Colonic mucosa (tissue), 4 donors: ENCODE measurements around the gene FIGLA. TPM values are rescaled to one million over a fixed set of nuclear protein-coding genes. Genes with fewer than 3 reads are reported as not detected.

ENCODE experiments used
- DNase-seq: peaks from one replicate; pipeline ENCODE4 v3.0.0-alpha.2; 2020
- H3K27ac ChIP-seq: fragments of 200-600 bp; one replicate; pipeline ENCODE4 v1.8.0; 2021
- H3K27me3 ChIP-seq: fragments of 200-600 bp; one replicate; pipeline ENCODE4 v1.8.0; 2021
- H3K36me3 ChIP-seq: fragments of 200-600 bp; one replicate; pipeline ENCODE4 v1.8.0; 2021
- H3K4me1 ChIP-seq: fragments of 200-600 bp; one replicate; pipeline ENCODE4 v1.8.0; 2021; ENCODE audit warnings: mild to moderate bottlenecking
- H3K4me3 ChIP-seq: fragments of 200-600 bp; one replicate; pipeline ENCODE4 v1.8.0; 2021
- H3K9ac ChIP-seq, 2 donors: one replicate each; pipeline ENCODE4 v1.7.0; 2013; ENCODE audit warnings: control low read depth in 2 of 2, low read depth in 2 of 2, low read length in 2 of 2
- H3K9me3 ChIP-seq: fragments of 200-600 bp; one replicate; pipeline ENCODE4 v1.8.0; 2021
- CTCF ChIP-seq: fragments of 200-600 bp; IDR thresholded peaks from one replicate; pipeline ENCODE4 v1.8.0; 2022; ENCODE audit warnings: antibody characterized with exemption, mild to moderate bottlenecking
- intact Hi-C: fragments of 100-400 bp; cut with DNase I; formaldehyde crosslinking; loops from one replicate; pipeline ENCODE4 v1.14.1; 2022
- total RNA-seq, 2 donors: library from RNA; stranded (reverse); fragmentation: NEBNext Ultra II Directional in 1 of 2; extraction: Animal tissue kit (Norgen Biotek cat#: 25700) in 1 of 2; gene quantifications; one replicate each; pipeline ENCODE4 v1.2.1, GENCODE V29; 2021
- donor health status: healthy.
- donor health status: DM: no; HTN: no; CAD: no.
- donor health status: DM: no; HTN: no; CAD: no.

The FIGLA gene
- not detected for total RNA-seq

- intact Hi-C loops = no loop called here
- Histone ChIP-seq H3K4me1 (no peaks in the 10 kb centered on the region), H3K36me3 (no peaks in the 10 kb centered on the region), H3K27me3 (peaks cover 15% of the 10 kb centered on the region), H3K27ac (no peak within 1 kb of the TSS), H3K9me3 (no peaks in the 10 kb centered on the region), H3K9ac (no peak within 1 kb of the TSS), H3K4me3 (no peak within 1 kb of the TSS)
- TF ChIP-seq CTCF = no peak
- DNase-seq = no peak
These were observed at the start of gene FIGLA for GRCh38 chr2:70790136-70790828. Gene FIGLA (minus strand): TSS chr2:70790643. CDS start chr2:70790638, 5 bp downstream.

GRCh38 chr2:70837980-70838925, 47.8 kb upstream of the FIGLA start:
- no peak for DNase-seq
- H3K27me3 ChIP-seq = peaks cover 7% of the 10 kb centered on the region
- H3K27ac ChIP-seq = no peak overlapping the region
- no peak for TF ChIP-seq CTCF
- intact Hi-C loops = no loop called here
- no peaks in the 10 kb centered on the region for H3K4me1 ChIP-seq
- H3K36me3 ChIP-seq = no peaks in the 10 kb centered on the region
- H3K9me3 ChIP-seq = no peaks in the 10 kb centered on the region
- no peak overlapping the region for H3K9ac ChIP-seq
- H3K4me3 ChIP-seq = no peak overlapping the region

GRCh38 chr2:70835643-70836042, 45.2 kb upstream of the FIGLA start, which contains the start of gene CD207:
Gene CD207 (minus strand): TSS chr2:70835816. CDS start chr2:70835776, 40 bp downstream.
- Histone ChIP-seq H3K9ac (no peak within 1 kb of the TSS), H3K9me3 (no peaks in the 10 kb centered on the region), H3K36me3 (no peaks in the 10 kb centered on the region), H3K27ac (no peak within 1 kb of the TSS), H3K4me1 (no peaks in the 10 kb centered on the region), H3K27me3 (no peaks in the 10 kb centered on the region), H3K4me3 (no peak within 1 kb of the TSS)
- TF ChIP-seq CTCF = no peak
- DNase-seq = no peak
- intact Hi-C loops = no loop called here

- intact Hi-C loops = no loop called here
- TF ChIP-seq CTCF = no peak
- no peak for DNase-seq
These were observed 44.4 kb upstream of the FIGLA start for GRCh38 chr2:70834881-70835280.

GRCh38 chr2:70834106-70834505, 43.7 kb upstream of the FIGLA start:
- no peaks in the 10 kb centered on the region for H3K9me3 ChIP-seq
- H3K27me3 ChIP-seq = no peaks in the 10 kb centered on the region
- no peak overlapping the region for H3K9ac ChIP-seq
- DNase-seq = no peak
- no peaks in the 10 kb centered on the region for H3K36me3 ChIP-seq
- H3K27ac ChIP-seq = no peak overlapping the region
- no peak for TF ChIP-seq CTCF
- no peak overlapping the region for H3K4me3 ChIP-seq
- H3K4me1 ChIP-seq = no peaks in the 10 kb centered on the region
- intact Hi-C loops = no loop called here

More at GRCh38 chr2:70834881-70835280, 44.4 kb upstream of the FIGLA start:
- Histone ChIP-seq H3K27me3 (no peaks in the 10 kb centered on the region), H3K4me3 (no peak overlapping the region), H3K9me3 (no peaks in the 10 kb centered on the region), H3K9ac (no peak overlapping the region), H3K36me3 (no peaks in the 10 kb centered on the region), H3K4me1 (no peaks in the 10 kb centered on the region), H3K27ac (no peak overlapping the region)
